Progenitor cell of endocrine pancreas (in vitro differentiated cells): ENCODE measurements around the gene DLGAP1. TPM values are rescaled to one million over a fixed set of nuclear protein-coding genes. Genes with fewer than 3 reads are reported as not detected.

Source experiments
- DNase-seq: peaks from one replicate; pipeline ENCODE4 v3.0.0; 2021; ENCODE audit warnings: low spot score; ENCODE audit not compliant: unreplicated experiment
- H3K27ac Mint-ChIP-seq: 2 replicates; pipeline ENCODE4 v1.8.0; 2021; ENCODE audit warnings: mild to moderate bottlenecking, moderate library complexity, mixed read lengths
- H3K27me3 Mint-ChIP-seq: 2 replicates; pipeline ENCODE4 v1.8.0; 2021; ENCODE audit warnings: mixed read lengths
- H3K36me3 Mint-ChIP-seq: 2 replicates; pipeline ENCODE4 v1.8.0; 2022; ENCODE audit warnings: mixed read lengths; ENCODE audit not compliant: insufficient read depth
- H3K4me1 Mint-ChIP-seq: 2 replicates; pipeline ENCODE4 v1.8.0; 2021; ENCODE audit warnings: low read depth, mixed read lengths
- H3K4me3 Mint-ChIP-seq: 2 replicates; pipeline ENCODE4 v1.8.0; 2021; ENCODE audit warnings: low read depth, mild to moderate bottlenecking, moderate library complexity, mixed read lengths
- H3K9me3 Mint-ChIP-seq: 2 replicates; pipeline ENCODE4 v1.8.0; 2021; ENCODE audit warnings: low read depth, mixed read lengths
- CTCF ChIP-seq: fragments of 200-600 bp; sonication (generic); IDR thresholded peaks from one replicate; pipeline ENCODE4 v1.5.0; 2021; ENCODE audit warnings: antibody characterized with exemption, mild to moderate bottlenecking; ENCODE audit not compliant: unreplicated experiment
- total RNA-seq: library from RNA; stranded (reverse); gene quantifications from 2 replicates; pipeline ENCODE4 v1.2.1, GENCODE V29; 2021

DLGAP1 gene
- total RNA-seq, 1 donor from 2014 or later = 16.7 TPM

DNA sequence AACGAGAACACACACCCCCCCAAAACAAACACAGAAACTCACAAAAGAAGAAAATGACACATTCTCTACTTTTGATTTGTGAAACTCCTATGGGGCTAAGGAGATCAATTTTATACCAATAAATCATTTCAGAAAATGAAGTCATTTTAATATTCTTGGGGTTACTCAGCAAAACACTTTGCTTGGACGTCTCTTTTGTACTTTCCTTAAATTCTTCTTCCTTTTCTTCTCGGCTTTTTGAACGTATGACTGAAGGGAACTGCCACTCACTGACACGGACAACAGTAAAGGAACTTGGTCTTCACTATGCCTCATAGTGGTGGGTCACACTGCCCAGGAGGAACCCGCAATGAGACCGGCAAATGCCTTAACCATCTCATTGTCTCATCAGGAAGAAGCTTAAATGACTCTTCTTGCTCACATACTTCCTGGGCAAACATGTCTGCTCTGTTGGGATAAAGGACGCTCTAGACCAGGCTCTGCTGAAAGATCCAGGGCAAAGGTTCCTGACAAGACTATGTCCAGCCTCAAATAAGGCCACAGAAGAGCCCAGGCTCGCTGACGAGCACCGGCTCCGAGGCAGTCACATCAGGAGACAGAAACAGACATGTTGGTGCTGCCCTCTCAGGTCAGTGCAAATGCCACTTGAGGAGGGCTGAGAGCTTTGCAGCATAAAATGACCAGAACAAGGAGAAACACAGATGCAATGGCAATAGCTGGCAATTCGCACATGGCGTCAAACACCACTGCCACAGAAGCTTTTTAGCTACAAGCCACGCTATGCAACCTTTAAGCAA lies 799.7 kb downstream of the DLGAP1 start:
- H3K4me1 Mint-ChIP-seq = peaks cover 30% of the 10 kb centered on the region
- peak overlapping the region; percentile 83 for H3K27ac Mint-ChIP-seq

DNA sequence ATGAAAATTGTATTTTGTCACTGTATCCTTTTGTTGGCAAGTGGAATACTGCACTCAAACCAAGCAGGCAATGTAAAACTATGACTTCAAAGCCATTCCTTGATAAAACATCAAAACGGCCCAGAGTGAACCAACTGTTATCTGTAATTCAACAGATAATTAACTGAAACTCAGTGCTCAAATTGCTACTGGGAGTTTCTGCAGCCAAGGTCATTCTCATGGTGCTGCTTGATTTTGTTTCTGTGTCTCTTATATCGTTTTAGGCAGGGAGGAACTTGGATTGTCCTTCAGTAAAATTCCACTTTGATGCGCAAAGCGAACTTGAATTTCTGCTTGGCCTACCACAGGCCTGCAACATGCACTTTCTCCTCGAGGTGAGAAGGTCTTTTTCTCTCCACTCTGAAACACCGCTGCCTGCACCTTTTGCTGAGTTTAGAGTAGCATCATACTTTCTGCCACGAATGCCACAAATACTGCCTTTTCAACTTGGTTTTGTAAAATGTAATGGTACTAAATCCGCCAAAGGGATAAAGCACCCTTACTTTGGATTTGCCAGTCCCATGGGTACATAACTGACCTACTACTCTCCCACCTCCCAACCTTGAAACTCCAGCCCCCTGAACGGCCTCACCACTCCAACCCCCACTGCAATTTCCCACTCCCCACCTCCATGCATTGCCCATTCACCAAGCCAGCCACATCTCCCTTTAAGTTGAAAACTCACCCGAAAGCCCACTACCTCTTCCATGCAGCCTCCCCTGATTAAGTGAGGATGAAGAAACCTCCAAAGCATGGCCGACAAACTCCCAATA lies 800.5 kb downstream of the DLGAP1 start:
- no peaks in the 10 kb centered on the region for H3K27me3 Mint-ChIP-seq
- no peaks in the 10 kb centered on the region for H3K36me3 Mint-ChIP-seq
- H3K27ac Mint-ChIP-seq = peak overlapping the region; percentile 33
- H3K4me3 Mint-ChIP-seq = no peak overlapping the region
- H3K4me1 Mint-ChIP-seq = peaks cover 30% of the 10 kb centered on the region
- no peak for DNase-seq
- no peaks in the 10 kb centered on the region for H3K9me3 Mint-ChIP-seq
- TF ChIP-seq CTCF = no peak

More for the DNA sequence above, 799.7 kb downstream of the DLGAP1 start:
- no peak for TF ChIP-seq CTCF
- Mint-ChIP-seq H3K9me3 (no peaks in the 10 kb centered on the region), H3K4me3 (no peak overlapping the region), H3K27me3 (no peaks in the 10 kb centered on the region), H3K36me3 (no peaks in the 10 kb centered on the region)
- DNase-seq = no peak

- H3K36me3 Mint-ChIP-seq = no peaks in the 10 kb centered on the region
- no peaks in the 10 kb centered on the region for H3K27me3 Mint-ChIP-seq
- H3K9me3 Mint-ChIP-seq = no peaks in the 10 kb centered on the region
- no peak for DNase-seq
- peak overlapping the region; percentile 33 for H3K27ac Mint-ChIP-seq
- peaks cover 37% of the 10 kb centered on the region for H3K4me1 Mint-ChIP-seq
- TF ChIP-seq CTCF = no peak
- H3K4me3 Mint-ChIP-seq = no peak overlapping the region
These were observed 801.2 kb downstream of the DLGAP1 start for GRCh38 chr18:3653851-3654441.

DNA sequence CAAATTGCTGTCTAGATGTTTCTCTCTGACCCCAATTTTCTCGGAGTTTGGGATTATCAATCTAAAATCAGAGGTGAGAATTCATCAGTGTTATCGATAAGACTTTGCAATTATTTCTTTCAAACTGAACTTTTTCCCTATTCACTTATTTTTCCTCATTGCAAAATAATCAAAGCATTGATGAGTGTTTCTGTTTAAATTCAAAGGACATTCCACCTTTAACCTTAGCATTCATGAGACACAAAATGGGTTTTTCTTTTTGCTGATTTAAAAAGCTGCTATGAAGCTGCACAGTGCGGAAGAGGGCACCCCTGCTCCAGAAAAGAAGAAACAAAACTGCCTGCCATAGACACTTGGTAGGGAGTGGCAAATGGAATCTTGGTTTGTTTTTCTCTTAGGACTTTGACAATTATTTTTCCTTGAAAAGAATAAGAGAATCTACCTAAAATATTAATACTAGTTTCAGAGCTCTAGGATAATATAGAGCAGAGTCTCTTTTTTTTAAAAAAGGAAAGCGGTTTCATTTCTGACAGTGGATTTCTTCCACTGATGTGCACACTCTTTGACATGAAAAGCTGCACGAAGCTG lies 801.8 kb downstream of the DLGAP1 start:
- Mint-ChIP-seq H3K27ac (peak overlapping the region; percentile 91), H3K9me3 (no peaks in the 10 kb centered on the region), H3K36me3 (no peaks in the 10 kb centered on the region), H3K4me1 (peaks cover 42% of the 10 kb centered on the region), H3K4me3 (no peak overlapping the region), H3K27me3 (no peaks in the 10 kb centered on the region)
- no peak for TF ChIP-seq CTCF
- DNase-seq = no peak
